ENCODE results near the gene EXOC8. TPM values are rescaled to one million over a fixed set of nuclear protein-coding genes. Genes with fewer than 3 reads are reported as not detected.

Gene EXOC8
- total and polyA plus RNA-seq, 10 donors: 4.7 to 23.6 (median 20.1) TPM

- intact Hi-C loops (cut with DNase I; ENCODE audit: low total_unique reads): no loop called here
- Histone ChIP-seq H3K4me1 (peaks cover 0 to 14% (median 0%) of the 10 kb centered on the region in 6 donors), H3K4me3 (no peak overlapping the region), H3K27ac (no peak overlapping the region), H3K36me3 (peaks cover 0 to 98% (median 60%) of the 10 kb centered on the region in 6 donors), H3K9me3 (no peaks in the 10 kb centered on the region), H3K27me3 (replicated peaks in 1 of 7) (no peaks in the 10 kb centered on the region)
- no peak for DNase-seq
- 94 to 98% (median 96%) methylated on average over 4 of the region's 4 CpGs for WGBS, 5 donors
- TF ChIP-seq CTCF (IDR thresholded peaks at IDR 0.05 in 8 of 11, conservative IDR thresholded peaks at IDR 0.05 in 3 of 11): no peak
- no peak for TF ChIP-seq POLR2A (IDR thresholded peaks at IDR 0.05)
- TF ChIP-seq POLR2AphosphoS5 (IDR thresholded peaks at IDR 0.05): no peak
Observed at GRCh38 chr1:231347961-231348360, 10.3 kb upstream of the EXOC8 start.

DNA sequence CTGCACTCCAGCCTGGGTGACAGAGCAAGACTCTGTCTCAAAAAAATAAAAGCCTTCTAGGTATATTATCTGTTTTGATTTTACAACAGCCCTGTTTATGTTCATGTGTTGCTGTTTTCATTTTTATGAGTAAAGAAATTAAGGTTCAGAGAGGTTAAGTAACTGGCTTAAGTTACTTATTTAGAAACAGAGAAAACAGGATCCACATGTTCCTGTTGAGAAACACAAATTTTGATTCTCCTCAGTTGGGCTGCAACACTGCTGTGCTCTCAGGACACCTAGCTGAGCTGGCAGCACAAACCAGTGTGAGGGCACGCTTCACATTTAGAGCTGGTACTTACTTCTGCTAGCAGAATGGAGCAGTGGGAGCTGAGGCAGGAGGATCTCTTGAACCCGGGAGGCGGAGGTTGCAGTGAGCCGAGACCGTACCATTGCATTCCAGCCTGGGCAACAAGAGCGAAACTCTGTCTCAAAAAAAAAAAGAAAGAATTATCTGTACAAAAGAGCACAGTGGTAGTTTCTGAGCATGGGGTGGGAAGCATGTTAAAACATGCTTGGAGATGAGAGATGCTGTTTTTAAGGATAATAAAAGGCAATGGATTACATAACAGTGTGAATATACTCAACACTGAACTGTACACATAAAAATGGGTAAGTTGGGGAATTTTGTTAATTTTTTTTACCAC is 2.8 kb upstream of the EXOC8 start:
- Histone ChIP-seq H3K4me3 (no peak overlapping the region), H3K27me3 (replicated peaks in 1 of 7) (no peaks in the 10 kb centered on the region), H3K4me1 (peaks cover 25 to 70% (median 37%) of the 10 kb centered on the region in 6 donors), H3K36me3 (peaks cover 0 to 63% (median 7%) of the 10 kb centered on the region in 6 donors), H3K27ac (no peak overlapping the region), H3K9me3 (no peaks in the 10 kb centered on the region)
- intact Hi-C loops (cut with DNase I; ENCODE audit: low total_unique reads): no loop called here
- no peak for DNase-seq
- 88 to 97% (median 92%) methylated on average over 6 of the region's 6 CpGs for WGBS, 5 donors
- TF ChIP-seq CTCF (IDR thresholded peaks at IDR 0.05 in 8 of 11, conservative IDR thresholded peaks at IDR 0.05 in 3 of 11) (no peak), POLR2A (IDR thresholded peaks at IDR 0.05) (no peak), POLR2AphosphoS5 (IDR thresholded peaks at IDR 0.05) (no peak)

DNA sequence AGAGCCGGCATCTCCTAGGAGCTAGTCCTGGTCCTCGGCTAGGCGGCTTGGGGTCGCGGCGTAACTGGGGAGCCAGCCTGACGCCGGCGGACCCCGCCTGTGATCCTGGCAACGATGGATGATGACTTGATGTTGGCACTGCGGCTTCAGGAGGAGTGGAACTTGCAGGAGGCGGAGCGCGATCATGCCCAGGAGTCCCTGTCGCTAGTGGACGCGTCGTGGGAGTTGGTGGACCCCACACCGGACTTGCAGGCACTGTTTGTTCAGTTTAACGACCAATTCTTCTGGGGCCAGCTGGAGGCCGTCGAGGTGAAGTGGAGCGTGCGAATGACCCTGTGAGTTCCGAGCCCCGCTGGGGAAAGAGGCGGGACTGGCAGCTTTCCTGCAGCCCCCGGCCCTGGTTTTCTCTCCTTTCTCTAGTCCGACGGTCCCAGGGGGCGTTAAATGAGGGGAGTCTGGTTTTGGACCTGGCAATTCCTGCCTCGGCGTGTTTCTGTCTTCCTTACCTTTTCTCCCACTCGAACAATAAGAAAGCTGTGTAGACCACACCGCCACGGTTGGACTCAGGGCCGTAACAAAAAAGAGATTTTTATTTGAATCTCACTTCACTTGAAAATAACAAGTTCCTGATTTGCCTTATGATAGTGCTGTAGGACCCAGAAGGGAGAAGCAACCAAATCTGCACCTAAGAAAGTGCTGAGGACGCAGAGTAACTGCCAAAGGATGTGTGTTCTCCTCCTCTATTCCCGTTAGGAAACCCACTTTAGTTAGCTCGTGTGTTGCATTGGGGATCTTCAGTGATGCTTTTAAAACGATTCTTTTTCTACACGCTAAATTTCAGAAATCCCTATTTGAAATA is 847 bp upstream of the EXOC8 start, which contains the start of gene SPRTN:
Gene SPRTN, plus strand, starts transcription at position 24 of the 859 bp plus-strand sequence. Its CDS starts 91 bp downstream, at position 115.
- DNase-seq: no peak
- Histone ChIP-seq H3K36me3 (peaks cover 0 to 55% (median 11%) of the 10 kb centered on the region in 6 donors), H3K27me3 (replicated peaks in 1 of 7) (no peaks in the 10 kb centered on the region), H3K4me1 (peaks cover 45 to 80% (median 57%) of the 10 kb centered on the region in 6 donors), H3K9me3 (no peaks in the 10 kb centered on the region), H3K27ac (peak within 1 kb of the TSS; percentile 92 to 98 (median 97)), H3K4me3 (peak within 1 kb of the TSS; percentile 84 to 95 (median 92))
- TF ChIP-seq POLR2A (IDR thresholded peaks at IDR 0.05): no peak
- TF ChIP-seq POLR2AphosphoS5 (IDR thresholded peaks at IDR 0.05): no peak
- peak in 1 of 11 experiments; percentile 2 for TF ChIP-seq CTCF (IDR thresholded peaks at IDR 0.05 in 8 of 11, conservative IDR thresholded peaks at IDR 0.05 in 3 of 11)
- intact Hi-C loops (cut with DNase I; ENCODE audit: low total_unique reads): loop anchor here (10.0 kb wide), 1 partner anchor 94 kb away; the partner anchor contains the start of gene GNPAT
- 0 to 2% (median 1%) methylated on average over 21 to 43 of the region's 43 CpGs for WGBS, 5 donors

All from spleen (tissue), 11 donors.